SK-N-SH (cell line): ENCODE data around the gene WDR82. TPM values are rescaled to one million over a fixed set of nuclear protein-coding genes. Genes with fewer than 3 reads are reported as not detected.
A peak's percentile ranks its signal among the peaks of the same experiment; 100 is the strongest.

Source experiments
- CTCF ChIA-PET: fragments of 300-600, 350-600 bp; formaldehyde crosslinking; extraction: SDS; loops from one replicate; lab custom pipeline; 2021; lab: Yijun Ruan, JAX
- POLR2A ChIA-PET: fragments of 350-600 bp; sonication (Branson Sonifier 250); formaldehyde crosslinking; extraction: SDS; loops from one replicate; lab custom pipeline; 2020; ENCODE audit warnings: antibody characterized with exemption, inconsistent platforms; lab: Yijun Ruan, JAX
- DNase-seq: peaks from one replicate; pipeline ENCODE4 v3.0.0; 2012
- H2AFZ ChIP-seq: fragments of 200-600 bp; sonication (generic); 2 replicates; pipeline ENCODE4 v1.8.1; 2016; ENCODE audit warnings: antibody characterized with exemption, mild to moderate bottlenecking, low read depth
- H3F3A ChIP-seq: fragments of 200-600 bp; sonication (generic); replicated peaks from 2 replicates; pipeline ENCODE3; 2016; ENCODE audit warnings: antibody characterized with exemption, mild to moderate bottlenecking; ENCODE audit not compliant: insufficient read depth
- H3K27ac ChIP-seq, 2 experiments: fragments of 200-500 bp in 1 of 2; fragments of 200-600 bp in 1 of 2; sonication (Bioruptor generic) in 1 of 2; sonication (generic), shearing (Covaris generic) in 1 of 2; 2 replicates each; pipeline versions ENCODE4 v1.5.1 to v1.6.1; 2014 to 2016; ENCODE audit warnings: low read depth in 2 of 2, inconsistent platforms in 1 of 2, low read length in 1 of 2, mild to moderate bottlenecking in 1 of 2, mixed read lengths in 1 of 2
- H3K27me3 ChIP-seq: fragments of 200-600 bp; sonication (generic), shearing (Covaris generic); 2 replicates; pipeline ENCODE4 v1.6.1; 2016; ENCODE audit warnings: mixed run types; ENCODE audit not compliant: insufficient read depth
- H3K36me3 ChIP-seq, 2 experiments: fragments of 200-500 bp in 1 of 2; fragments of 200-600 bp in 1 of 2; sonication (Bioruptor generic) in 1 of 2; sonication (generic) in 1 of 2; replicated peaks in 1 of 2; 2 replicates each; pipeline versions ENCODE3 to v1.5.1; 2014 to 2016; ENCODE audit warnings: low read length in 1 of 2, mild to moderate bottlenecking in 1 of 2; ENCODE audit not compliant: insufficient read depth in 2 of 2, control insufficient read depth in 1 of 2
- H3K4me1 ChIP-seq, 2 experiments: fragments of 200-500 bp in 1 of 2; fragments of 200-600 bp in 1 of 2; sonication (Bioruptor generic) in 1 of 2; sonication (generic), shearing (Covaris generic) in 1 of 2; 2 replicates each; pipeline versions ENCODE4 v1.5.1 to v1.6.1; 2014 to 2016; ENCODE audit warnings: low read depth in 1 of 2, low read length in 1 of 2, mixed run types in 1 of 2; ENCODE audit not compliant: insufficient read depth in 2 of 2, control insufficient read depth in 1 of 2
- H3K4me2 ChIP-seq: fragments of 200-600 bp; sonication (generic), shearing (Covaris generic); 2 replicates; pipeline ENCODE4 v1.6.1; 2017; ENCODE audit warnings: mixed run types
- H3K4me3 ChIP-seq, 2 experiments: fragments of 200-500 bp in 1 of 2; fragments of 200-600 bp in 1 of 2; sonication (Bioruptor generic) in 1 of 2; sonication (generic), shearing (Covaris generic) in 1 of 2; 2 replicates each; pipeline versions ENCODE4 v1.5.1 to v1.8.1; 2014 to 2016; ENCODE audit warnings: low read depth in 2 of 2, inconsistent platforms in 1 of 2, low read length in 1 of 2, mild to moderate bottlenecking in 1 of 2, mixed read lengths in 1 of 2, moderate library complexity in 1 of 2
- H3K79me2 ChIP-seq: fragments of 200-600 bp; sonication (generic); 2 replicates; pipeline ENCODE4 v1.8.1; 2017; ENCODE audit warnings: mild to moderate bottlenecking; ENCODE audit not compliant: insufficient read depth
- H3K9ac ChIP-seq: fragments of 200-600 bp; sonication (generic); 2 replicates; pipeline ENCODE4 v1.6.1; 2017; ENCODE audit warnings: mixed run types
- H3K9me2 ChIP-seq: fragments of 200-600 bp; sonication (generic); 2 replicates; pipeline ENCODE4 v1.6.1; 2017; ENCODE audit warnings: mixed run types
- H3K9me3 ChIP-seq: fragments of 200-600 bp; sonication (generic); 2 replicates; pipeline ENCODE4 v1.6.1; 2017; ENCODE audit warnings: mixed run types, mild to moderate bottlenecking, moderate library complexity
- H4K20me1 ChIP-seq: fragments of 200-600 bp; sonication (generic); 2 replicates; pipeline ENCODE4 v1.6.1; 2017; ENCODE audit warnings: mild to moderate bottlenecking, mixed run types; ENCODE audit not compliant: insufficient read depth
- CHD2 ChIP-seq: fragments of 150-350 bp; IDR thresholded peaks from 2 replicates; pipeline ENCODE4 v1.6.1; 2018; ENCODE audit warnings: low read length; ENCODE audit not compliant: partially characterized antibody
- EP300 ChIP-seq, 2 experiments: IDR thresholded peaks; 2 replicates each; pipeline versions ENCODE4 v1.4.0 to v1.6.1; 2012; ENCODE audit warnings: borderline replicate concordance in 1 of 2, low read depth in 1 of 2, low read length in 1 of 2
- GABPA ChIP-seq: IDR thresholded peaks from 2 replicates; pipeline ENCODE4 v1.4.0; 2012; ENCODE audit warnings: low read depth, mild to moderate bottlenecking
- NFIC ChIP-seq: IDR thresholded peaks from 2 replicates; pipeline ENCODE4 v1.4.0; 2012; ENCODE audit warnings: borderline replicate concordance
- POLR2AphosphoS5 ChIP-seq: IDR thresholded peaks from 2 replicates; pipeline ENCODE4 v1.6.1; 2012; ENCODE audit warnings: low read depth, low read length
- RCOR1 ChIP-seq: fragments of 150-350 bp; IDR thresholded peaks from 2 replicates; pipeline ENCODE4 v1.6.1; 2017; ENCODE audit warnings: antibody characterized with exemption, low read length
- SIN3A ChIP-seq: IDR thresholded peaks from 2 replicates; pipeline ENCODE4 v1.6.1; 2012; ENCODE audit warnings: low read depth, mild to moderate bottlenecking, low read length, moderate library complexity, borderline replicate concordance
- TAF1 ChIP-seq: IDR thresholded peaks from 2 replicates; pipeline ENCODE4 v1.6.1; 2012; ENCODE audit warnings: low read depth, mild to moderate bottlenecking, low read length, moderate library complexity, borderline replicate concordance
- TCF12 ChIP-seq: IDR thresholded peaks from 2 replicates; pipeline ENCODE4 v1.4.0; 2012
- YY1 ChIP-seq: IDR thresholded peaks from 2 replicates; pipeline ENCODE4 v1.4.0; 2012; ENCODE audit warnings: low read depth, mild to moderate bottlenecking
- WGBS: methylation state at CpG from one replicate; pipeline ENCODE4 v1.1.6; 2017; ENCODE audit warnings: low lambda C conversion rate; 5-methylcytosine and 5-hydroxymethylcytosine counted together
- polyA plus RNA-seq, 3 experiments: library from polyadenylated mRNA; depleted of rRNA; stranded (reverse); fragments of >200 nt; gene quantifications; 2 replicates each; pipeline ENCODE4 v1.2.3, GENCODE V29; 2012
- TF ChIP-seq, protein P1 (sequence below): IDR thresholded peaks from 2 replicates; pipeline ENCODE4; 2012
- TF ChIP-seq, protein P2 (sequence below): IDR thresholded peaks from 2 replicates; pipeline ENCODE4 v1.4.0; 2012; ENCODE audit warnings: low read depth

WDR82 gene
- polyA plus RNA-seq, 1 of the 3 experiments (the other 2 are of a cell fraction), result 41.2 TPM

DNA sequence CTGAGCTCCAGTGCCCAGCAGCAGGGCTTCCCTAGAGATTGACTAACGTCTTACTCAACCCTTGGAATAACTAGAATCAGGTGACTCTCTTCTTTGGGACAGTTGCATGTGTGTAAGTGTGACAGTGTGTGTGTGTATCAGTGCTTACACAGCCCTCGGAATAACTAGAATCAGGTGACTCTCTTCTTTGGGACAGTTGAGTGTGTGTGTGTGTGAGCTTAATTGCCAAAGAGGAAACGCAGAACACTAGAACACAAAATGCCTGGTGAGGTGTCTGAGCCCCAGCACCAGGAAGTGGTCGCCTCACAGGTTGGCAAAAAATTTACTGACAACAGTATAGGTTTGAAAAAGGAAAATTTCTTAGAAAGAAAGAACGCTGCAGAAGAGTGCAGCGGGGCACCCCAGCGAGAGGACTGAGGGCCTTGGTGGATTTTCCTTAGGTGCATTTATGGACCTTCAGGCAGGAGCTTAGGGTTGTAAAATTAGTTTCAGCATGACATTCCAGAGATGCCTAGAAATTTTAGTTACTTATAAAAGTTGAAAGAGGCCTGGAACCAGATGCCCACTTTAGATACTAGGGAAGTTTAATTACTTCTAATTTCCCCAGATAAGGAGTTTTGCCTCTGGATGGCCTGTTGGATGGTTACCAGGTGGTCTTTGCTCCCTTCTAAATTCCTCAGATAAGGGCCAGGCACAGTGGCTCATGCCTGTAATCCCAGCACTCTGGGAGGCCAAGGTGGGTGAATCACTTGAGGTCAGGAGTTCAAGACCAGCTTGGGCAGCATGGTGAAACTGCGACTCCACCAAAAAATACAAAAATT lies 3.7 kb upstream of the WDR82 start:
- TF ChIP-seq SIN3A (no peak), RCOR1 (peak; percentile 84)
- TF ChIP-seq, all 33 proteins: peak for 1
- Histone ChIP-seq H3F3A (peaks cover 22% of the 10 kb centered on the region), H3K9me2 (no peaks in the 10 kb centered on the region), H3K9me3 (no peaks in the 10 kb centered on the region), H2AFZ (no peak overlapping the region), H3K4me2 (no peak overlapping the region), H3K9ac (no peak overlapping the region), H3K4me3 (no peak overlapping the region), H4K20me1 (peaks cover 6% of the 10 kb centered on the region), H3K4me1 (peaks cover 0 to 23% of the 10 kb centered on the region in 2 experiments; a peak in 3 of 4 replicates), H3K79me2 (peaks cover 30% of the 10 kb centered on the region), H3K27ac (peak overlapping the region; percentile 7 to 16; a peak in 3 of 4 replicates), H3K36me3 (no peaks in the 10 kb centered on the region), H3K27me3 (no peaks in the 10 kb centered on the region)
- POLR2A ChIA-PET, result no interaction called here
- WGBS, result 72% methylated on average over 8 of the region's 8 CpGs
- DNase-seq, result no peak
- CTCF ChIA-PET, result interaction anchor here (0.8 to 2.1 kb wide), 7 partner anchors 10 to 281 kb away, joined by 3 to 8 read pairs (median 4); no protein-coding TSS in a partner anchor

DNA sequence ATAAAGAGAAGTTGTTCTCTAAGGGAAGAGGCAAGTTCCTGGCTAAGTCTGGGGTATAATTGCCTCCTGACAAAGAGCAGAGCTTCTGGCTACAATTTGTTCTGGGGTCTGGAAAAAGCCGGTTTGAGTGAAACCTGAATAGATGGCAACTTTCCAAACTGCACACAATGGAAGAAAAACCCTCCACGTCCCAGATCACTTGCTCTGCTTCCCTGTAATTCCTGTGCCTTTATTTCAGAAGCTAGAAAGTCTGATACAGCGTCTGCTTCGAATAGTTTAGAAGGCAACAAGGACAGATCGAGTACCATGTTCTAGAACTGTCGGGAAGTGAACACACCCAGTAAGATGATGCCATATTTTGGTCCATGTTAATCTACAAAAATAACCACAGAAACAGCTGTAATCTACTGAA lies 1.6 kb upstream of the WDR82 start:
- Histone ChIP-seq H3K36me3 (no peaks in the 10 kb centered on the region), H3K27me3 (no peaks in the 10 kb centered on the region), H3K4me1 (peaks cover 11 to 20% of the 10 kb centered on the region in 2 experiments; a peak in 3 of 4 replicates), H3K4me2 (peak overlapping the region; percentile 96), H2AFZ (peak overlapping the region; percentile 77; the same call in 1 of the 2 replicates), H4K20me1 (peaks cover 27% of the 10 kb centered on the region), H3K9me3 (no peaks in the 10 kb centered on the region), H3F3A (peaks cover 22% of the 10 kb centered on the region), H3K9ac (peak overlapping the region; percentile 97; the same call in 1 of the 2 replicates), H3K79me2 (peaks cover 38% of the 10 kb centered on the region), H3K27ac (peak overlapping the region; percentile 90 to 97), H3K4me3 (peak overlapping the region; percentile 71 to 92; a peak in 2 of 4 replicates), H3K9me2 (no peaks in the 10 kb centered on the region)
- TF ChIP-seq, protein P1, sequence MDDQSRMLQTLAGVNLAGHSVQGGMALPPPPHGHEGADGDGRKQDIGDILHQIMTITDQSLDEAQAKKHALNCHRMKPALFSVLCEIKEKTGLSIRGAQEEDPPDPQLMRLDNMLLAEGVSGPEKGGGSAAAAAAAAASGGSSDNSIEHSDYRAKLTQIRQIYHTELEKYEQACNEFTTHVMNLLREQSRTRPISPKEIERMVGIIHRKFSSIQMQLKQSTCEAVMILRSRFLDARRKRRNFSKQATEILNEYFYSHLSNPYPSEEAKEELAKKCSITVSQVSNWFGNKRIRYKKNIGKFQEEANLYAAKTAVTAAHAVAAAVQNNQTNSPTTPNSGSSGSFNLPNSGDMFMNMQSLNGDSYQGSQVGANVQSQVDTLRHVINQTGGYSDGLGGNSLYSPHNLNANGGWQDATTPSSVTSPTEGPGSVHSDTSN, result peak; percentile 7; the same call in 1 of the 2 replicates
- TF ChIP-seq, protein P2, sequence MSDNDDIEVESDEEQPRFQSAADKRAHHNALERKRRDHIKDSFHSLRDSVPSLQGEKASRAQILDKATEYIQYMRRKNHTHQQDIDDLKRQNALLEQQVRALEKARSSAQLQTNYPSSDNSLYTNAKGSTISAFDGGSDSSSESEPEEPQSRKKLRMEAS, result no peak
- TF ChIP-seq TCF12, result peak; percentile 42; the same call in 1 of the 2 replicates
- peak; percentile 33 for TF ChIP-seq CHD2
- peak; percentile 39 for TF ChIP-seq POLR2AphosphoS5
- TF ChIP-seq YY1, result no peak
- TF ChIP-seq TAF1, result peak; percentile 57; the same call in 1 of the 2 replicates
- TF ChIP-seq RCOR1, result peak; percentile 71; the same call in 1 of the 2 replicates
- peak in 1 of 2 experiments; percentile 80; a peak in 2 of 4 replicates for TF ChIP-seq EP300 (IDR thresholded peaks at IDR 0.05; ENCODE audit: borderline replicate concordance in 1 of 2, low read depth in 1 of 2, low read length in 1 of 2)
- TF ChIP-seq NFIC, result peak; percentile 28; the same call in 1 of the 2 replicates
- no peak; the same call in 1 of the 2 replicates for TF ChIP-seq GABPA
- CTCF ChIA-PET, result interaction anchor here (0.7 to 5.2 kb wide), 15 partner anchors 9 to 277 kb away, joined by 3 to 63 read pairs (median 4); partner anchors contain the start of genes GLYCTK and TWF2
- whole genome bisulfite sequencing, result 18% methylated on average over 6 of the region's 6 CpGs
- POLR2A ChIA-PET, result interaction anchor here (0.7 to 5.7 kb wide), 7 partner anchors 9 to 251 kb away, joined by 3 to 67 read pairs (median 4); partner anchors contain the start of genes PPM1M and TWF2
- DNase-seq, result peak; percentile 68
